Type B pancreatic cell (in vitro differentiated cells): Measurements from ENCODE around the gene PRMT9. TPM values are rescaled to one million over a fixed set of nuclear protein-coding genes. Genes with fewer than 3 reads are reported as not detected.

Source experiments
- DNase-seq: peaks from one replicate; pipeline ENCODE4 v3.0.0; 2021; ENCODE audit warnings: mixed read lengths; ENCODE audit not compliant: unreplicated experiment; ENCODE audit errors: extremely low spot score
- H3K27ac Mint-ChIP-seq: 2 replicates; pipeline ENCODE4 v1.8.0; 2021; ENCODE audit warnings: mild to moderate bottlenecking, mixed read lengths
- H3K27me3 Mint-ChIP-seq: 2 replicates; pipeline ENCODE4 v1.8.0; 2021; ENCODE audit warnings: mixed read lengths
- H3K36me3 Mint-ChIP-seq: 2 replicates; pipeline ENCODE4 v1.8.0; 2021; ENCODE audit warnings: mixed read lengths
- H3K4me1 Mint-ChIP-seq: one replicate; pipeline ENCODE4 v1.8.0; 2021; ENCODE audit warnings: mixed read lengths; ENCODE audit not compliant: unreplicated experiment
- H3K4me3 Mint-ChIP-seq: 2 replicates; pipeline ENCODE4 v1.8.0; 2021; ENCODE audit warnings: mild to moderate bottlenecking, mixed read lengths
- H3K9me3 Mint-ChIP-seq: 2 replicates; pipeline ENCODE4 v1.8.0; 2021; ENCODE audit warnings: mixed read lengths
- CTCF ChIP-seq: fragments of 200-600 bp; sonication (generic); conservative IDR thresholded peaks from 2 replicates; pipeline ENCODE4 v1.5.0; 2021; ENCODE audit warnings: antibody characterized with exemption, mild to moderate bottlenecking
- total RNA-seq: library from RNA; stranded (reverse); gene quantifications from 2 replicates; pipeline ENCODE4 v1.2.1, GENCODE V29; 2021; ENCODE audit warnings: low replicate concordance

The PRMT9 gene
- total RNA-seq, 1 donor from 2014 or later, result 12.5 TPM

- TF ChIP-seq CTCF, result no peak
- Mint-ChIP-seq H3K27me3 (no peaks in the 10 kb centered on the region), H3K4me1 (peaks cover 5% of the 10 kb centered on the region), H3K27ac (no peak overlapping the region), H3K36me3 (peaks cover 14% of the 10 kb centered on the region), H3K4me3 (no peak overlapping the region), H3K9me3 (no peaks in the 10 kb centered on the region)
- DNase-seq, result no peak
These were observed 5.0 kb downstream of the PRMT9 start for GRCh38 chr4:147678796-147679549.

- H3K36me3 Mint-ChIP-seq, result peaks cover 17% of the 10 kb centered on the region
- H3K27me3 Mint-ChIP-seq, result no peaks in the 10 kb centered on the region
- no peak for DNase-seq
- H3K9me3 Mint-ChIP-seq, result no peaks in the 10 kb centered on the region
- no peak overlapping the region for H3K27ac Mint-ChIP-seq
- no peak overlapping the region for H3K4me3 Mint-ChIP-seq
- peaks cover 5% of the 10 kb centered on the region for H3K4me1 Mint-ChIP-seq
- TF ChIP-seq CTCF, result no peak
These were observed 5.9 kb downstream of the PRMT9 start for GRCh38 chr4:147678106-147678505.

- H3K4me1 Mint-ChIP-seq, result no peaks in the 10 kb centered on the region
- TF ChIP-seq CTCF, result no peak
- H3K27me3 Mint-ChIP-seq, result no peaks in the 10 kb centered on the region
- no peak overlapping the region for H3K27ac Mint-ChIP-seq
- H3K4me3 Mint-ChIP-seq, result no peak overlapping the region
- H3K9me3 Mint-ChIP-seq, result no peaks in the 10 kb centered on the region
- DNase-seq, result no peak
- peaks cover 28% of the 10 kb centered on the region for H3K36me3 Mint-ChIP-seq
These were observed 9.5 kb downstream of the PRMT9 start for GRCh38 chr4:147674496-147674895.

GRCh38 chr4:147674073-147674472 is 9.9 kb downstream of the PRMT9 start:
- Mint-ChIP-seq H3K9me3 (no peaks in the 10 kb centered on the region), H3K27ac (no peak overlapping the region), H3K4me3 (no peak overlapping the region), H3K36me3 (peaks cover 28% of the 10 kb centered on the region), H3K27me3 (no peaks in the 10 kb centered on the region), H3K4me1 (no peaks in the 10 kb centered on the region)
- DNase-seq, result no peak
- no peak for TF ChIP-seq CTCF

- Mint-ChIP-seq H3K27ac (no peak overlapping the region), H3K4me1 (no peaks in the 10 kb centered on the region), H3K36me3 (peaks cover 15% of the 10 kb centered on the region), H3K9me3 (no peaks in the 10 kb centered on the region), H3K27me3 (no peaks in the 10 kb centered on the region), H3K4me3 (no peak overlapping the region)
- no peak for DNase-seq
- TF ChIP-seq CTCF, result no peak
These were observed 25.5 kb downstream of the PRMT9 start for GRCh38 chr4:147658501-147658900.
